ENCODE results near the gene RORC.

Gene RORC

GRCh38 chr1:151847867-151848596 lies 16.4 kb upstream of the RORC start:
- peak; percentile 49 for DNase-seq

- peak; percentile 50 for DNase-seq
These were observed 15.2 kb upstream of the RORC start for GRCh38 chr1:151846686-151847237.

- DNase-seq: peak; percentile 56
These were observed 14.5 kb upstream of the RORC start for GRCh38 chr1:151846062-151846568.

GRCh38 chr1:151843398-151843797 lies 11.8 kb upstream of the RORC start:
- no peak for DNase-seq

- DNase-seq: no peak
These were observed 9.5 kb upstream of the RORC start for GRCh38 chr1:151841141-151841540.

- DNase-seq: no peak
These were observed 8.8 kb upstream of the RORC start for GRCh38 chr1:151840421-151840820.

- peak; percentile 82 for DNase-seq
These were observed 8.1 kb upstream of the RORC start, which contains the start of gene C2CD4D for GRCh38 chr1:151839457-151840403. C2CD4D (minus strand) TSS chr1:151839820; CDS start chr1:151838989, 831 bp downstream.

- no peak for DNase-seq
These were observed 7.4 kb upstream of the RORC start for GRCh38 chr1:151839082-151839412.

GRCh38 chr1:151838222-151839081 lies 6.8 kb upstream of the RORC start:
- DNase-seq: peak; percentile 74

GRCh38 chr1:151837884-151838221 lies 6.3 kb upstream of the RORC start:
- no peak for DNase-seq

GRCh38 chr1:151837197-151837596 lies 5.6 kb upstream of the RORC start:
- DNase-seq: no peak

- DNase-seq: no peak
These were observed 4.0 kb upstream of the RORC start for GRCh38 chr1:151835596-151835995.

- DNase-seq: no peak
These were observed 2.6 kb upstream of the RORC start for GRCh38 chr1:151834239-151834638.

- DNase-seq: no peak
These were observed 1.7 kb upstream of the RORC start for GRCh38 chr1:151833172-151833900.

- DNase-seq: no peak
These were observed 847 bp upstream of the RORC start for GRCh38 chr1:151832318-151832980.

- DNase-seq: no peak
These were observed 378 bp downstream of the RORC start for GRCh38 chr1:151831256-151831591.

GRCh38 chr1:151830055-151830454 lies 1.5 kb downstream of the RORC start:
- DNase-seq: no peak

- DNase-seq: no peak
These were observed 2.1 kb downstream of the RORC start for GRCh38 chr1:151829352-151830046.

GRCh38 chr1:151828921-151829320 lies 2.7 kb downstream of the RORC start:
- DNase-seq: no peak

- DNase-seq: no peak
These were observed 3.7 kb downstream of the RORC start for GRCh38 chr1:151827853-151828252.
